ENCODE results near the gene ABCA2. TPM values are rescaled to one million over a fixed set of nuclear protein-coding genes. Genes with fewer than 3 reads are reported as not detected.
A peak's percentile ranks its signal among the peaks of the same experiment; 100 is the strongest.

The ABCA2 gene
- total RNA-seq, 1 donor from 2014 or later: 2.1 TPM

GRCh38 chr9:137044037-137044436 is 16.0 kb upstream of the ABCA2 start:
- TF ChIP-seq CTCF (IDR thresholded peaks at IDR 0.05; ENCODE audit: unreplicated experiment): no peak
- Mint-ChIP-seq H3K27me3 (ENCODE audit: unreplicated experiment) (peaks cover 3% of the 10 kb centered on the region), H3K9me3 (ENCODE audit: unreplicated experiment) (no peaks in the 10 kb centered on the region), H3K4me1 (ENCODE audit: unreplicated experiment) (peaks cover 4% of the 10 kb centered on the region), H3K36me3 (ENCODE audit: low read depth, unreplicated experiment) (no peaks in the 10 kb centered on the region), H3K4me3 (ENCODE audit: unreplicated experiment) (no peak overlapping the region), H3K27ac (ENCODE audit: unreplicated experiment) (no peak overlapping the region)
- no peak for DNase-seq (ENCODE audit: low spot score)

GRCh38 chr9:137042751-137043727 is 15.0 kb upstream of the ABCA2 start:
- peaks cover 3% of the 10 kb centered on the region for H3K27me3 Mint-ChIP-seq (ENCODE audit: unreplicated experiment)
- no peak overlapping the region for H3K4me3 Mint-ChIP-seq (ENCODE audit: unreplicated experiment)
- no peak overlapping the region for H3K27ac Mint-ChIP-seq (ENCODE audit: unreplicated experiment)
- peaks cover 4% of the 10 kb centered on the region for H3K4me1 Mint-ChIP-seq (ENCODE audit: unreplicated experiment)
- DNase-seq (ENCODE audit: low spot score): no peak
- no peak for TF ChIP-seq CTCF (IDR thresholded peaks at IDR 0.05; ENCODE audit: unreplicated experiment)
- no peaks in the 10 kb centered on the region for H3K36me3 Mint-ChIP-seq (ENCODE audit: low read depth, unreplicated experiment)
- no peaks in the 10 kb centered on the region for H3K9me3 Mint-ChIP-seq (ENCODE audit: unreplicated experiment)

- Mint-ChIP-seq H3K4me1 (ENCODE audit: unreplicated experiment) (peaks cover 4% of the 10 kb centered on the region), H3K27me3 (ENCODE audit: unreplicated experiment) (peaks cover 3% of the 10 kb centered on the region), H3K4me3 (ENCODE audit: unreplicated experiment) (no peak overlapping the region), H3K9me3 (ENCODE audit: unreplicated experiment) (no peaks in the 10 kb centered on the region), H3K36me3 (ENCODE audit: low read depth, unreplicated experiment) (peaks cover 4% of the 10 kb centered on the region), H3K27ac (ENCODE audit: unreplicated experiment) (no peak overlapping the region)
- no peak for TF ChIP-seq CTCF (IDR thresholded peaks at IDR 0.05; ENCODE audit: unreplicated experiment)
- DNase-seq (ENCODE audit: low spot score): peak; percentile 52
These were observed 13.1 kb upstream of the ABCA2 start for GRCh38 chr9:137041124-137041523.

- Mint-ChIP-seq H3K9me3 (ENCODE audit: unreplicated experiment) (no peaks in the 10 kb centered on the region), H3K27ac (ENCODE audit: unreplicated experiment) (no peak overlapping the region), H3K4me3 (ENCODE audit: unreplicated experiment) (no peak overlapping the region), H3K27me3 (ENCODE audit: unreplicated experiment) (peaks cover 3% of the 10 kb centered on the region), H3K36me3 (ENCODE audit: low read depth, unreplicated experiment) (peaks cover 4% of the 10 kb centered on the region), H3K4me1 (ENCODE audit: unreplicated experiment) (peaks cover 4% of the 10 kb centered on the region)
- no peak for TF ChIP-seq CTCF (IDR thresholded peaks at IDR 0.05; ENCODE audit: unreplicated experiment)
- DNase-seq (ENCODE audit: low spot score): no peak
These were observed 12.5 kb upstream of the ABCA2 start for GRCh38 chr9:137040568-137040967.
